GM18508 (cell line): ENCODE results near the gene NPRL2.
A peak's percentile ranks its signal among the peaks of the same experiment; 100 is the strongest.
"Not testable (repeated sequence)": the region's sequence is repeated elsewhere in the genome, so short reads cannot be mapped to it uniquely, and the experiment has no call there.

Experiments
- ATAC-seq: cut with Tn5 transposase; IDR thresholded peaks from one replicate; pipeline ENCODE4 v1.9.1; 2021; ENCODE audit warnings: moderate number of reproducible peaks; ENCODE audit not compliant: insufficient read depth, unreplicated experiment

Gene NPRL2

DNA sequence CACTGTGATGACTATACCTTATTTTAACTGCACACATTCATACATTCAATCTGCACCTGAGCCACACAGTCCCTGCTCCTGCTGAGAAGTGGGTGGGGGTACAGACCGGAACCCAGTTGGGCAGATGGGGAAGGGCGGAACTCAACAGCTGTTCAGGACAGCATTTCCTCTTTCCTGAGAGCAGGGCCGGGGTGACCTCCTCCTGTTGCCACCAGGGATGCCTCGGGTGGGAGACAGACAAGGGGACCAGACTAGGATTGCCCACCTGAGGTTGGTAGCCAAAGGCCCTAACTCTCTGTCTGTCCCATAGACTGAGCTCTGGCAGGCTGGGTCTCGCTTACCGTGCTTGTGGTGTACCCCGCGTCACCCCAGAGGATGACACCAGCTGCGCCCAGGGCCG lies 32.0 kb downstream of the NPRL2 start:
- no peak for ATAC-seq

DNA sequence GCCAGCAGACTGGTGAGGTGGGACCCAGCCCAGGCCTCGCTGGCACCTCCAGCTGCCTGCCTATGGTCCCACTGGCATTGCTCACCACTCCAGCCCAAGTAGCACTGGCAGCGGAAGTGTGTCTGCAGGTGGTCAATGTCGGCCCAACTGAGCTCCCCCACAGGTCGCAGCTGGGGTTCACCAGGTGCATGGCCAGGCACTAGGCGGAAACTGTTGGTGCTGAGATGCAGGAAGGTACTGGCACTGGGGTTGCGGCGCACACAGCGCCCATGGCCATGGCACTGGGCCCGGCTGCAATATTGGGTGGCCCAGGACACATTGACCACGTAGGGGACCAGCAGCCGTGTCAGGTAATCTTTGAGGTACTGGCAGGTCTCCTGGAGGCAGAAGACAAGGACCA lies 32.4 kb downstream of the NPRL2 start:
- ATAC-seq: no peak

GRCh38 chr3:50317300-50317699 lies 33.3 kb downstream of the NPRL2 start:
- ATAC-seq: no peak

- no peak for ATAC-seq
Measured at GRCh38 chr3:50316657-50317242, 33.8 kb downstream of the NPRL2 start.

DNA sequence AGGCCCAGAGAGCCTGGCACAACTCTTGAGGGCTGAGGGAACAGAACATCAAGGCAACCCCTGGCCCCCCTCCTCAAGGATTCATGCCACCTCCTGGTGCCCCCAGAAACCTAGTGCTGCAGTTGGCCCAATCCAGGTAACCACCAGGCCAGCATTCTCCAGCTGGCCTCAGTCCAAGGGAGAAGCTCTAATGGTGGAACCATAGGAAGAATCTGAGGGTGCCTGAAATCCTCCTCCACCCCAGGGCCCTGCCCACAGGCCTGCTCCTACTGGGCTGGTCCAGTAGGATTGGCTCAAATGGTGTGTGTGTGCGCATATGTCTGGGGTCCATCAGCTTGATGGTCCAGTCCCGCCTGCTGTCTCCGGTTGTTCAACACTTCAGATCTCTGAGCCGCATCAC lies 35.8 kb downstream of the NPRL2 start:
- ATAC-seq: no peak

DNA sequence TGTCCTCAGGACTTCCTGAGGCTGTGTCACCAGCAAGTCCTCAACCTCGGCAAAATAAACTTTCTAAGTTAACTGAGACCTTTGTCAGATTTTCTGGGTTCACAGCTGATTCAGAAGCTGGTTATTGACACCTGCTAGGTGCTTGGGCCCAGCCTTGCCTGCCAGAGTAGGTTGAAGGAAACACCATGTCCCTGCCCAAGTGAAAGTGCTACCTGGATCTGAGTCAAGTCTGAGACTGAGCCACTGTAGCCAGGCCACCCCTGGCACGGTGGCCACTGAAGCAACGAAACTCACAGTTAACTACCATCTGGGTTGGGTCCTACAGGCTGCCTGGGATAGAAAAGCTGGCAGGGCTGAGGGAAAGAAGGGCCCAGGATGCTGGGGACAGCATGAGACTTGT lies 36.2 kb downstream of the NPRL2 start:
- no peak for ATAC-seq

DNA sequence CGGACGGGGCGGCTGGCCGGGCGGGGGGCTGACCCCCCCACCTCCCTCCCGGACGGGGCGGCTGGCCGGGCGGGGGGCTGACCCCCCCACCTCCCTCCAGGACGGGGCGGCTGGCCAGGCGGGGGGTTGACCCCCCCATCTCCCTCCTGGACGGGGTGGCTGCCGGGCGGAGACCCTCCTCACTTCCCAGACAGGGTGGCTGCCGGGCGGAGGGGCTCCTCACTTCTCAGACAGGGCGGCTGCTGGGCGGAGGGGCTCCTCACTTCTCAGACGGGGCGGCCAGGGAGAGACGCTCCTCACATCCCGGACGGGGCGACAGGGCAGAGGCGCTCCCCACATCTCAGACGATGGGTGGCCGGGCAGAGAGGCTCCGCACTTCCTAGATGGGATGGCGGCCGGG lies 38.5 kb downstream of the NPRL2 start:
- not testable (repeated sequence) for ATAC-seq

GRCh38 chr3:50304601-50305000 lies 46.0 kb downstream of the NPRL2 start:
- ATAC-seq: no peak

- no peak for ATAC-seq
Measured at GRCh38 chr3:50303013-50303815, 47.4 kb downstream of the NPRL2 start, which contains the start of gene HYAL1. HYAL1 (minus strand) TSS chr3:50303574; CDS start chr3:50302956, 618 bp downstream.

GRCh38 chr3:50302095-50303012 lies 48.2 kb downstream of the NPRL2 start:
- ATAC-seq: no peak

DNA sequence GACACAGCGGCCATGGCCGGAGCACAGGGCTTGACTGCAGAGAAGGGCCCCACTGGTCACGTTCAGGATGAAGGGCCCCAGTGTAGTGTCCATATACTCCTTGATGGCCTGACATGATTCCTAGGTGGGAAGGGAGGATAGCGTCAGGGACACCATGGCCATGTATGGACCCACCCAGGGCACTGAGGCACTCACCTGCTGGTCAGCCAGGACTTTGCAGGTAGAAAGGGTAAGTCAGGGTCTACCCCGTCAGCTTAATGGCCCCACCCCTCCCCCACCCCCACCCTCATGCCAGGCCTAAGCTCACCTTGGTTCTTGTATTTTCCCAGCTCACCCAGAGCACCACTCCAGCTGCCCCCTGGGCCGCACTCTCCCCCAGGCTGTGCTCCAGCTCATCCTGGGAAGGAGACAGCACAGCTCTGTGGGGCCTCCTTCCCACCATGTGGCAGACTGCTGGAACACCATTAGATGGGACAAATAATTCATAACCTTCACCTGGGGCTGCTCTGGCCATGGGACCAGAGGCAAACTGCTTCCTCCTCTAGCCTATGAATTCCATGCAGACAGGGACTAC lies 49.8 kb downstream of the NPRL2 start:
- no peak for ATAC-seq

- ATAC-seq: no peak
Measured at GRCh38 chr3:50299929-50300680, 50.5 kb downstream of the NPRL2 start.

DNA sequence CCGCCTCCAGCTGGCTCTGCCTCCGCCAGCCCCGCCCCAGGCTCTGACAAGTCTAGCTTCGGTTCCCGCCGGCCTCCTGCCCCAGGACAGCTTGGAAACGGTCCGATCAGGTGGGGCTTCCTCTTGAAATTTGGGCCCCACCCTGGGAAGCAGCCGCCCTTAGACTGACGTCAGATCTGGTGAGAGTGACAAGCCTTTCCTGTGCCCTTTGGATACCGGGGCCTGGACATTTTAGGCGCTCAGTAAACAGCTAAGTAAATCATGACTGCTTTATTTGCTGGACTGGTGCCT lies 51.0 kb downstream of the NPRL2 start:
- ATAC-seq: no peak

- ATAC-seq: peak; percentile 42
Measured at GRCh38 chr3:50298836-50299637, 51.5 kb downstream of the NPRL2 start, which contains the start of the genes HYAL3 and NAA80. HYAL3 (minus strand) TSS chr3:50299405; CDS start chr3:50295602, 3,803 bp downstream. NAA80 (minus strand) TSS chr3:50299405; CDS start chr3:50297463, 1,942 bp downstream.

- ATAC-seq: no peak
Measured at GRCh38 chr3:50297896-50298725, 52.5 kb downstream of the NPRL2 start.

DNA sequence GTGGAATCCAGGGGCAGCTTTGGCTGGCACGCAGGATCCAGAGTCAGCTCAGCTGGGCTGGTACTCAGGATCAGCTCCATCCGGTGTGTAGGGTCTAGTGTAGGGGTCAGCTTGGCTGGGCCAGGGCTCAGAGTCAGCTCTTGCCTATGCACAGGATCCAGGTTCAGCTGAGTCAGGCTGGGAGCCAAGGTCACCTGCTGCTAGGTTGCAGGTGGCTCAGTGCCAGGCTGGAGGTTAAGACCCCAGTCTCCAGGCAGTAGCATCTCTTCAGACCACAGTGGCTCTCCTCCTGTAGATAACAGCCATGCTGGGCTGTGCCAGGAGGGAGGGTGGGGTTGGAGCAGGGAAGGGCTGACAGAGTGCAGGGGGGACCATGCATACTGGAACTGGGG lies 53.2 kb downstream of the NPRL2 start:
- no peak for ATAC-seq
